H1 (cell line): Measurements from ENCODE around the gene UBE2J1. TPM values are rescaled to one million over a fixed set of nuclear protein-coding genes. Genes with fewer than 3 reads are reported as not detected.
A peak's percentile ranks its signal among the peaks of the same experiment; 100 is the strongest.

Experiments
- CTCF ChIA-PET: fragments of 300-600 bp; sonication (Branson Sonifier 250); formaldehyde crosslinking; loops from one replicate; lab custom pipeline; 2021; ENCODE audit not compliant: partially characterized antibody; lab: Charles Lee
- POLR2A ChIA-PET: fragments of 300-600 bp; sonication (Branson Sonifier 250); formaldehyde crosslinking; loops from one replicate; lab custom pipeline; 2021; ENCODE audit warnings: inconsistent platforms; ENCODE audit not compliant: partially characterized antibody; lab: Charles Lee
- DNase-seq, 2 experiments: peaks; one replicate each; pipeline versions ENCODE4 v3.0.0 to v3.0.0-alpha.2; 2010 to 2022; ENCODE audit warnings: low spot score in 2 of 2, low read depth in 1 of 2, mixed read lengths in 1 of 2
- FAIRE-seq: peaks from 2 replicates; lab custom pipeline; 2011; peaks lifted over from hg19 to GRCh38; lab: Jason Lieb, UNC
- H2AFZ ChIP-seq: 2 replicates; pipeline ENCODE4 v1.8.1; 2012; ENCODE audit warnings: low read length, inconsistent platforms
- H2AK5ac ChIP-seq: 2 replicates; pipeline ENCODE4 v1.6.1; 2013; ENCODE audit warnings: low read depth, low read length
- H2BK120ac ChIP-seq: replicated peaks from 2 replicates; pipeline ENCODE3; 2013; ENCODE audit warnings: low read depth, low read length, inconsistent platforms
- H2BK12ac ChIP-seq: 2 replicates; pipeline ENCODE4 v1.6.1; 2013; ENCODE audit warnings: low read depth, low read length
- H2BK15ac ChIP-seq: 2 replicates; pipeline ENCODE4 v1.6.1; 2013; ENCODE audit warnings: low read length
- H2BK20ac ChIP-seq: 2 replicates; pipeline ENCODE4 v1.6.1; 2013; ENCODE audit warnings: low read length
- H2BK5ac ChIP-seq: 2 replicates; pipeline ENCODE4 v1.6.1; 2013; ENCODE audit warnings: low read depth, low read length
- H3K14ac ChIP-seq: 2 replicates; pipeline ENCODE4 v1.6.1; 2013; ENCODE audit warnings: inconsistent platforms; ENCODE audit not compliant: insufficient read length
- H3K18ac ChIP-seq: 2 replicates; pipeline ENCODE4 v1.6.1; 2013; ENCODE audit warnings: low read length; ENCODE audit errors: extremely low read depth
- H3K23ac ChIP-seq: 2 replicates; pipeline ENCODE4 v1.6.1; 2013; ENCODE audit warnings: inconsistent platforms; ENCODE audit not compliant: insufficient read length
- H3K23me2 ChIP-seq: 2 replicates; pipeline ENCODE4 v1.6.1; 2013; ENCODE audit warnings: low read depth, low read length
- H3K27ac ChIP-seq: 2 replicates; pipeline ENCODE4 v1.6.1; 2011; ENCODE audit warnings: low read depth, low read length, inconsistent platforms
- H3K27me3 ChIP-seq, 4 experiments: replicated peaks in 1 of 4; 1 replicate in 1 of 4; 2 replicates in 3 of 4; pipeline versions ENCODE4 v1.6.1 to v1.8.1; 2011 to 2013; ENCODE audit warnings: low read length in 3 of 4, mild to moderate bottlenecking in 3 of 4, inconsistent platforms in 2 of 4, mixed read lengths in 2 of 4, moderate library complexity in 1 of 4; ENCODE audit not compliant: control insufficient read depth in 3 of 4, insufficient read depth in 3 of 4; ENCODE audit errors: extremely low read depth in 1 of 4
- H3K36me3 ChIP-seq, 4 experiments: 2 replicates each; pipeline versions ENCODE4 v1.6.1 to v1.8.1; 2011 to 2013; ENCODE audit warnings: mild to moderate bottlenecking in 4 of 4, low read length in 3 of 4, moderate library complexity in 2 of 4, control low read depth in 1 of 4, inconsistent platforms in 1 of 4; ENCODE audit not compliant: insufficient read depth in 4 of 4, control insufficient read depth in 2 of 4
- H3K4ac ChIP-seq: replicated peaks from 2 replicates; pipeline ENCODE3; 2013; ENCODE audit warnings: low read length, low read depth, mixed read lengths, inconsistent platforms; ENCODE audit not compliant: insufficient read length
- H3K4me1 ChIP-seq, 4 experiments: replicated peaks in 1 of 4; 1 replicate in 1 of 4; 2 replicates in 3 of 4; pipeline versions ENCODE4 v1.6.1 to v1.8.1; 2011 to 2013; ENCODE audit warnings: low read length in 3 of 4, inconsistent platforms in 2 of 4, mixed read lengths in 1 of 4; ENCODE audit not compliant: insufficient read depth in 4 of 4, control insufficient read depth in 3 of 4
- H3K4me2 ChIP-seq, 2 experiments: 2 replicates each; pipeline versions ENCODE4 v1.6.1 to v1.8.1; 2011 to 2013; ENCODE audit warnings: low read depth in 2 of 2, low read length in 2 of 2, control low read depth in 1 of 2, inconsistent platforms in 1 of 2, mild to moderate bottlenecking in 1 of 2; ENCODE audit not compliant: insufficient read depth in 1 of 2
- H3K4me3 ChIP-seq, 4 experiments: fragments of 200-600, 300-600 bp in 1 of 4; sonication (generic), shearing (Covaris generic), sonication (Bioruptor Twin) in 1 of 4; 2 replicates each; pipeline versions ENCODE4 v1.5.1 to v1.8.1; 2011 to 2016; ENCODE audit warnings: low read length in 4 of 4, low read depth in 3 of 4, control low read depth in 2 of 4, inconsistent platforms in 2 of 4, mild to moderate bottlenecking in 2 of 4, mixed read lengths in 1 of 4, moderate library complexity in 1 of 4; ENCODE audit not compliant: insufficient read depth in 2 of 4; ENCODE audit errors: extremely low read depth in 1 of 4
- H3K56ac ChIP-seq: replicated peaks from 2 replicates; pipeline ENCODE3; 2013; ENCODE audit warnings: low read depth, mild to moderate bottlenecking, mixed read lengths, low read length, inconsistent platforms; ENCODE audit not compliant: insufficient read length
- H3K79me1 ChIP-seq: 2 replicates; pipeline ENCODE4 v1.6.1; 2013; ENCODE audit warnings: low read depth, low read length, control low read depth
- H3K79me2 ChIP-seq, 2 experiments: 2 replicates each; pipeline versions ENCODE4 v1.6.1 to v1.8.1; 2012 to 2013; ENCODE audit warnings: low read length in 2 of 2, mild to moderate bottlenecking in 2 of 2, inconsistent platforms in 1 of 2; ENCODE audit not compliant: insufficient read depth in 2 of 2, control insufficient read depth in 1 of 2
- H3K9ac ChIP-seq, 4 experiments: replicated peaks in 1 of 4; 1 replicate in 1 of 4; 2 replicates in 3 of 4; pipeline versions ENCODE4 v1.6.1 to v1.8.1; 2011 to 2013; ENCODE audit warnings: low read depth in 3 of 4, low read length in 3 of 4, control low read depth in 2 of 4, mild to moderate bottlenecking in 2 of 4, moderate library complexity in 2 of 4, inconsistent platforms in 1 of 4; ENCODE audit errors: extremely low read depth in 1 of 4
- H3K9me3 ChIP-seq, 2 experiments: 2 replicates each; pipeline versions ENCODE4 v1.6.1 to v1.8.1; 2012 to 2013; ENCODE audit warnings: mild to moderate bottlenecking in 2 of 2, moderate library complexity in 2 of 2, control low read depth in 1 of 2, inconsistent platforms in 1 of 2, low read depth in 1 of 2, low read length in 1 of 2, mixed read lengths in 1 of 2; ENCODE audit not compliant: insufficient read depth in 2 of 2
- H4K20me1 ChIP-seq, 2 experiments: replicated peaks in 1 of 2; 2 replicates each; pipeline versions ENCODE3 to v1.8.1; 2011 to 2013; ENCODE audit warnings: inconsistent platforms in 2 of 2, low read length in 2 of 2, mild to moderate bottlenecking in 1 of 2; ENCODE audit not compliant: insufficient read depth in 2 of 2, control insufficient read depth in 1 of 2
- H4K5ac ChIP-seq: 2 replicates; pipeline ENCODE4 v1.6.1; 2013; ENCODE audit warnings: low read length, low read depth, mixed read lengths, inconsistent platforms; ENCODE audit not compliant: insufficient read length
- H4K8ac ChIP-seq: 2 replicates; pipeline ENCODE4 v1.8.0; 2013; ENCODE audit warnings: mild to moderate bottlenecking, moderate library complexity, low read length, inconsistent platforms; ENCODE audit not compliant: insufficient read depth; ENCODE audit errors: extremely low read depth
- H4K91ac ChIP-seq: replicated peaks from 2 replicates; pipeline ENCODE3; 2013; ENCODE audit warnings: low read length, mixed read lengths, inconsistent platforms; ENCODE audit not compliant: insufficient read length
- CBX8 ChIP-seq: fragments of 300-800, 300-1000 bp; sonication (generic); IDR thresholded peaks from 2 replicates; pipeline ENCODE4 v1.7.1; 2016; ENCODE audit warnings: low read depth, low read length, borderline replicate concordance
- CTBP2 ChIP-seq: IDR thresholded peaks from 2 replicates; pipeline ENCODE4 v1.7.0; 2011; ENCODE audit warnings: borderline replicate concordance, mild to moderate bottlenecking, moderate library complexity, mixed read lengths, low read length; ENCODE audit not compliant: insufficient read depth, insufficient read length
- HDAC6 ChIP-seq: IDR thresholded peaks from one replicate; pipeline ENCODE4 v1.7.1; 2012; ENCODE audit warnings: low read depth, mild to moderate bottlenecking, inconsistent platforms, low read length, moderate library complexity
- TAF1 ChIP-seq: IDR thresholded peaks from 2 replicates; pipeline ENCODE4 v1.6.1; 2011; ENCODE audit warnings: mild to moderate bottlenecking, low read depth, low read length
- TBP ChIP-seq: IDR thresholded peaks from 2 replicates; pipeline ENCODE4 v1.6.1; 2011; ENCODE audit warnings: low read depth, low read length, improper control_type of control experiment
- WGBS, 2 experiments: shearing (Covaris generic) in 1 of 2; methylation state at CpG; one replicate each; pipeline versions ENCODE4 v1.1.6 to v1.1.7; 2013 to 2015; ENCODE audit warnings: low lambda C conversion rate in 2 of 2, mixed read lengths in 2 of 2, inconsistent platforms in 1 of 2, low coverage in 1 of 2, missing lambda C conversion rate in 1 of 2; ENCODE audit not compliant: insufficient replicate concordance in 2 of 2, insufficient coverage in 1 of 2, insufficient read length in 1 of 2; ENCODE audit errors: extremely low coverage in 1 of 2, missing lambda C conversion rate in 1 of 2; 5-methylcytosine and 5-hydroxymethylcytosine counted together
- polyA plus RNA-seq, 7 experiments: library from polyadenylated mRNA; depleted of rRNA in 3 of 7; stranded (reverse) in 5 of 7; unstranded in 2 of 7; fragments of >200 nt in 5 of 7; fragments of 200-250 nt in 2 of 7; gene quantifications; 1 replicate in 5 of 7; 2 replicates in 1 of 7; 4 replicates in 1 of 7; pipeline versions ENCODE4 v1.2.1 to v1.2.3, GENCODE V29; 2011 to 2013; ENCODE audit warnings: missing spikeins in 2 of 7, mixed read lengths in 2 of 7
- total RNA-seq: library from RNA; stranded (reverse); fragmentation: NEBNext Ultra II Directional; extraction: Animal tissue kit (Norgen Biotek cat#: 25700); gene quantifications from 2 replicates; pipeline ENCODE4 v1.2.1, GENCODE V29; 2021
- TF ChIP-seq, protein P1 (sequence below): IDR thresholded peaks from 2 replicates; pipeline ENCODE4 v1.6.1; 2012; ENCODE audit warnings: low read length, inconsistent platforms
- TF ChIP-seq, protein P2 (sequence below), 3 experiments: IDR thresholded peaks; 1 replicate in 2 of 3; 2 replicates in 1 of 3; pipeline versions ENCODE4 v1.5.1 to v1.6.1; 2011; ENCODE audit warnings: low read length in 3 of 3, mild to moderate bottlenecking in 3 of 3, inconsistent platforms in 2 of 3, low read depth in 1 of 3, moderate library complexity in 1 of 3; ENCODE audit not compliant: insufficient read depth in 1 of 3; ENCODE audit errors: control extremely low read depth in 1 of 3
- TF ChIP-seq, protein P3 (sequence below): IDR thresholded peaks from 2 replicates; pipeline ENCODE4 v1.6.1; 2011; ENCODE audit warnings: low read depth, mild to moderate bottlenecking, low read length; ENCODE audit not compliant: insufficient read depth

UBE2J1 gene
- total and polyA plus RNA-seq, 2 of the 8 experiments (the other 6 are each of a cell fraction or from before 2014, with no cell fraction given), result 8.5 to 15.2 TPM

DNA sequence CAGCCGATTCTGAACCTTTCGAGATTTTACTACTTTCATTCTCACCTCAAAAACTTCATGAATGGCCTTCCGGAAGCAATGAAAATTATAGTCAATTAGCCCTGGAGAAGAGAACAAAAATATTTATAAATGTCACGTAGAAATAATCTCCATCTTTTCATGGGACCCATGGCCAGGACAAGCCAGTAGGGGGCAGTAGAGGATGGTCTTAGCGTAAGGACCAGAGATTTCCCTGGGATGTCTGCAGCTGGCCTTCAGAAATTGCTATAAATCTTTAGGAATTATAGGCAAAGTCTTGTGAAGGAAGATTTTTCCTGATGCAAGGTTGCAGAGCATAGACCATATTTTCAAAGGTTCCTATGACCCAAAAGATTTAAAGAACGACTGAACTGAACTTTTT is 15.6 kb upstream of the UBE2J1 start:
- no peak overlapping the region for H2AK5ac ChIP-seq
- H4K20me1 ChIP-seq, result peaks cover 0 to 2% of the 10 kb centered on the region in 2 experiments
- no peak overlapping the region for H2BK20ac ChIP-seq
- no peak overlapping the region for H4K5ac ChIP-seq
- H3K4me1 ChIP-seq, result no peaks in the 10 kb centered on the region
- DNase-seq (peak in 1 of 2 experiments; percentile 82), FAIRE-seq (peak; percentile 60)
- POLR2A ChIA-PET, result interaction anchor here (1.8 kb wide), 1 partner anchor 16 kb away, joined by 6 read pairs; the partner anchor contains the start of gene UBE2J1
- no peaks in the 10 kb centered on the region for H3K9me3 ChIP-seq
- no peak overlapping the region for H2BK120ac ChIP-seq
- H3K4ac ChIP-seq, result no peak overlapping the region
- no peak overlapping the region for H4K91ac ChIP-seq
- WGBS, 2 experiments, result 39% methylated on average over 6 of the region's 6 CpGs; no CpG with 5 or more reads in 1 of the 2 experiments
- no peak overlapping the region for H3K9ac ChIP-seq
- no peak overlapping the region for H2BK5ac ChIP-seq
- H3K27me3 ChIP-seq, result no peaks in the 10 kb centered on the region
- no peak overlapping the region for H3K14ac ChIP-seq
- H3K27ac ChIP-seq, result no peak overlapping the region
- no peak overlapping the region for H3K4me3 ChIP-seq
- H3K79me1 ChIP-seq, result no peaks in the 10 kb centered on the region
- H3K23me2 ChIP-seq, result no peaks in the 10 kb centered on the region
- H3K23ac ChIP-seq, result no peak overlapping the region
- no peak overlapping the region for H2BK15ac ChIP-seq
- no peak overlapping the region for H3K18ac ChIP-seq
- no peak overlapping the region for H2AFZ ChIP-seq
- no peak overlapping the region for H3K56ac ChIP-seq
- no peak overlapping the region for H2BK12ac ChIP-seq
- no peak overlapping the region for H3K4me2 ChIP-seq
- CTCF ChIA-PET, result interaction anchor here (0.7 to 11.3 kb wide), 30 partner anchors 9 to 401 kb away, joined by 3 to 133 read pairs (median 4); partner anchors contain the start of genes ANKRD6 and UBE2J1
- H3K79me2 ChIP-seq, result no peaks in the 10 kb centered on the region
- no peak overlapping the region for H4K8ac ChIP-seq
- 0 out of 8 replicates have a peak, but pooled peaks cover 0 to 5% (median 0%) of the 10 kb centered on the region in 4 experiments for H3K36me3 ChIP-seq
- TF ChIP-seq, protein P1, sequence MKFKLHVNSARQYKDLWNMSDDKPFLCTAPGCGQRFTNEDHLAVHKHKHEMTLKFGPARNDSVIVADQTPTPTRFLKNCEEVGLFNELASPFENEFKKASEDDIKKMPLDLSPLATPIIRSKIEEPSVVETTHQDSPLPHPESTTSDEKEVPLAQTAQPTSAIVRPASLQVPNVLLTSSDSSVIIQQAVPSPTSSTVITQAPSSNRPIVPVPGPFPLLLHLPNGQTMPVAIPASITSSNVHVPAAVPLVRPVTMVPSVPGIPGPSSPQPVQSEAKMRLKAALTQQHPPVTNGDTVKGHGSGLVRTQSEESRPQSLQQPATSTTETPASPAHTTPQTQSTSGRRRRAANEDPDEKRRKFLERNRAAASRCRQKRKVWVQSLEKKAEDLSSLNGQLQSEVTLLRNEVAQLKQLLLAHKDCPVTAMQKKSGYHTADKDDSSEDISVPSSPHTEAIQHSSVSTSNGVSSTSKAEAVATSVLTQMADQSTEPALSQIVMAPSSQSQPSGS, result no peak
- TF ChIP-seq, protein P2, sequence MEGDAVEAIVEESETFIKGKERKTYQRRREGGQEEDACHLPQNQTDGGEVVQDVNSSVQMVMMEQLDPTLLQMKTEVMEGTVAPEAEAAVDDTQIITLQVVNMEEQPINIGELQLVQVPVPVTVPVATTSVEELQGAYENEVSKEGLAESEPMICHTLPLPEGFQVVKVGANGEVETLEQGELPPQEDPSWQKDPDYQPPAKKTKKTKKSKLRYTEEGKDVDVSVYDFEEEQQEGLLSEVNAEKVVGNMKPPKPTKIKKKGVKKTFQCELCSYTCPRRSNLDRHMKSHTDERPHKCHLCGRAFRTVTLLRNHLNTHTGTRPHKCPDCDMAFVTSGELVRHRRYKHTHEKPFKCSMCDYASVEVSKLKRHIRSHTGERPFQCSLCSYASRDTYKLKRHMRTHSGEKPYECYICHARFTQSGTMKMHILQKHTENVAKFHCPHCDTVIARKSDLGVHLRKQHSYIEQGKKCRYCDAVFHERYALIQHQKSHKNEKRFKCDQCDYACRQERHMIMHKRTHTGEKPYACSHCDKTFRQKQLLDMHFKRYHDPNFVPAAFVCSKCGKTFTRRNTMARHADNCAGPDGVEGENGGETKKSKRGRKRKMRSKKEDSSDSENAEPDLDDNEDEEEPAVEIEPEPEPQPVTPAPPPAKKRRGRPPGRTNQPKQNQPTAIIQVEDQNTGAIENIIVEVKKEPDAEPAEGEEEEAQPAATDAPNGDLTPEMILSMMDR (IDR thresholded peaks at IDR 0.05; ENCODE audit: control extremely low read depth in 1 of 3, insufficient read depth in 1 of 3, low read depth in 1 of 3, low read length in 3 of 3), result peak; percentile 68 to 78 (median 72)
- TF ChIP-seq, protein P3, sequence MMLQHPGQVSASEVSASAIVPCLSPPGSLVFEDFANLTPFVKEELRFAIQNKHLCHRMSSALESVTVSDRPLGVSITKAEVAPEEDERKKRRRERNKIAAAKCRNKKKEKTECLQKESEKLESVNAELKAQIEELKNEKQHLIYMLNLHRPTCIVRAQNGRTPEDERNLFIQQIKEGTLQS, result no peak
- TF ChIP-seq TAF1 (no peak), CTBP2 (no peak), HDAC6 (no peak), CBX8 (no peak), TBP (no peak)
